ENCODE data around the gene DOK3. TPM values are rescaled to one million over a fixed set of nuclear protein-coding genes. Genes with fewer than 3 reads are reported as not detected.

Gene DOK3
- total RNA-seq, 1 experiment from 2014 or later, result 16.4 TPM

DNA sequence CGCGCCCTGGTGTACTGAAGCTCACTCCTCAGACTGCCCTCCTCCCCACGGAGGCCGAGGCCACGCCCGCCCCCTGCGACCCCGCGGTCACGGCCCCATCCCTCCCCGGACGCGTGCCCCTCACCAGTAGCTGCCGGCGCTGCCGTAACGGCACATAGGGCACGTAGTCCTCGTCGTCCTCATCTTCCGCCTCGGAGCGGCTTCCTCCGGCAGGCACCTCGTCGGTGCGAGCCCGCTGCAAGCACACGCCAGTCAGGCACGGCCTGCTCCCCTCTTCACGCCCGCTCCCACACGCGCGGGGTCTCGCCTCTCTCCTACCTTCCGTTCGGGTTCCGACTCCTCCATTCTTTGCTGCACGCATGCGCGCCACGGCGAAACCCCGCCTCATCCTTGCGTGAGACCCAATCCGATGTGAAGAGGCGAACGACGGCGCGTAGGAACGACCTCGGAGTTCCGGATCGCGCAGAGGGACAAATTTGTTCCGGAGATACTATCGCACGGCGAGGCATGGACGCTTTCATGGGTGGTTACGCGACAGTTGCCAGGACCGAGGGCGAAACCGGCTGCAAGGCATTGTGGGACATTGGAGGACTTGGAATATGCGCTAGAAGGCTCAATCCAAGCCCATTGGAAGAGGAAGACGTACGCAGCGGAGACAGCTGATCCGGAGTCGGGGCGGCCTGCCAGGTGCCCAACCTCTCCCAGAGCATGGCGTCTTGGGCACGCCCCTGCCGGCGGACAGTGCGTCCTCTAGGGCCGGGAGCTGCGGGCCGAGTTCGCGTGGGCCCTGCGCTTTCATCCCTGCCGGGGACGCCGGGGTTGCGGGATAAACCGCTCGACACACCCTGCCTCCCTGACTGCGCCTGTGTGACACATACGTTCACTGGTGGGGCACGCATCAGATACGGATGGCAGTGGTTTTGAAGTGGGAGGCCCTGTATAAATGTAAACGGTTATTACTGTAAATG lies 7.3 kb upstream of the DOK3 start, which contains the start of gene DDX41:
Gene DDX41, minus strand, starts transcription at position 361 of the 968 bp plus-strand sequence. Its CDS starts 16 bp downstream, at position 345.
- Histone ChIP-seq H3K79me2 (ENCODE audit: insufficient read depth, low read length) (peaks cover 5% of the 10 kb centered on the region; the same call in 1 of the 2 replicates), H2BK20ac (ENCODE audit: low read depth, low read length, poor library complexity, severe bottlenecking) (no peak within 1 kb of the TSS), H4K5ac (ENCODE audit: insufficient read length, low read depth, low read length) (no peak within 1 kb of the TSS), H2BK120ac (ENCODE audit: low read depth, low read length, poor library complexity, severe bottlenecking) (no peak within 1 kb of the TSS), H3K27me3 (ENCODE audit: insufficient read depth, low read length) (no peaks in the 10 kb centered on the region), H4K8ac (replicated peaks; ENCODE audit: insufficient read length, low read depth, low read length) (no peak within 1 kb of the TSS), H3K18ac (ENCODE audit: insufficient read length, low read depth, low read length) (no peak within 1 kb of the TSS), H3K9me3 (ENCODE audit: control insufficient read depth, low read depth, low read length) (no peaks in the 10 kb centered on the region), H2BK15ac (ENCODE audit: low read depth, low read length) (no peak within 1 kb of the TSS), H4K91ac (ENCODE audit: insufficient read length, low read depth, low read length) (no peak within 1 kb of the TSS), H3K23me2 (ENCODE audit: insufficient read length, low read depth, low read length, poor library complexity, severe bottlenecking) (peaks cover 4% of the 10 kb centered on the region), H3K56ac (ENCODE audit: insufficient read length, low read depth, low read length) (no peak within 1 kb of the TSS), H3T11ph (ENCODE audit: low read length) (no peak within 1 kb of the TSS), H3K79me1 (ENCODE audit: insufficient read depth, low read depth, low read length, poor library complexity, severe bottlenecking) (peaks cover 6% of the 10 kb centered on the region), H3K4me1 (ENCODE audit: insufficient read depth, low read length) (no peaks in the 10 kb centered on the region), H3K4ac (ENCODE audit: low read depth, low read length) (no peak within 1 kb of the TSS), H2BK5ac (ENCODE audit: insufficient read length, low read length) (no peak within 1 kb of the TSS), H2BK12ac (ENCODE audit: insufficient read length, low read depth, low read length) (no peak within 1 kb of the TSS), H4K20me1 (ENCODE audit: control insufficient read depth, insufficient read depth, insufficient read length) (no peaks in the 10 kb centered on the region), H3K27ac (ENCODE audit: insufficient read length, low read depth, low read length) (no peak within 1 kb of the TSS), H3K23ac (ENCODE audit: insufficient read length, low read depth, low read length) (no peak within 1 kb of the TSS), H3K14ac (ENCODE audit: insufficient read depth, low read length) (peak within 1 kb of the TSS; percentile 70), H3K9ac (ENCODE audit: extremely low read depth, insufficient read length, low read length) (peak within 1 kb of the TSS; percentile 90), H2AFZ (ENCODE audit: low read length) (no peak within 1 kb of the TSS), H3K4me2 (ENCODE audit: insufficient read depth, insufficient read length, low read length) (peak within 1 kb of the TSS; percentile 84), H2AK5ac (ENCODE audit: insufficient read length, low read length) (no peak within 1 kb of the TSS)
- no CpG with 5 or more reads among the region's 96 CpGs for WGBS (ENCODE audit: extremely low coverage, insufficient read length, low lambda C conversion rate)
- peaks cover 11 to 18% of the 10 kb centered on the region in 2 experiments for H3K4me1 Mint-ChIP-seq
- peak within 1 kb of the TSS; percentile 69 to 99 (median 96) for H3K27ac Mint-ChIP-seq
- H3K9me3 Mint-ChIP-seq, result 0 out of 5 replicates have a peak, but pooled peaks cover 0 to 3% of the 10 kb centered on the region in 2 experiments
- TF ChIP-seq, protein P1, sequence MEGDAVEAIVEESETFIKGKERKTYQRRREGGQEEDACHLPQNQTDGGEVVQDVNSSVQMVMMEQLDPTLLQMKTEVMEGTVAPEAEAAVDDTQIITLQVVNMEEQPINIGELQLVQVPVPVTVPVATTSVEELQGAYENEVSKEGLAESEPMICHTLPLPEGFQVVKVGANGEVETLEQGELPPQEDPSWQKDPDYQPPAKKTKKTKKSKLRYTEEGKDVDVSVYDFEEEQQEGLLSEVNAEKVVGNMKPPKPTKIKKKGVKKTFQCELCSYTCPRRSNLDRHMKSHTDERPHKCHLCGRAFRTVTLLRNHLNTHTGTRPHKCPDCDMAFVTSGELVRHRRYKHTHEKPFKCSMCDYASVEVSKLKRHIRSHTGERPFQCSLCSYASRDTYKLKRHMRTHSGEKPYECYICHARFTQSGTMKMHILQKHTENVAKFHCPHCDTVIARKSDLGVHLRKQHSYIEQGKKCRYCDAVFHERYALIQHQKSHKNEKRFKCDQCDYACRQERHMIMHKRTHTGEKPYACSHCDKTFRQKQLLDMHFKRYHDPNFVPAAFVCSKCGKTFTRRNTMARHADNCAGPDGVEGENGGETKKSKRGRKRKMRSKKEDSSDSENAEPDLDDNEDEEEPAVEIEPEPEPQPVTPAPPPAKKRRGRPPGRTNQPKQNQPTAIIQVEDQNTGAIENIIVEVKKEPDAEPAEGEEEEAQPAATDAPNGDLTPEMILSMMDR (conservative IDR thresholded peaks at IDR 0.05), result 0 out of 3 replicates have a peak, but pooled peaks have one; percentile 10
- H3K36me3 Mint-ChIP-seq (ENCODE audit: insufficient read depth in 1 of 3, low read depth in 3 of 3), result peaks cover 47 to 77% (median 74%) of the 10 kb centered on the region in 3 experiments
- H3K4me3 Mint-ChIP-seq, result peak within 1 kb of the TSS; percentile 93 to 96
- DNase-seq, result peak; percentile 97
- peaks cover 3% of the 10 kb centered on the region; the same call in 1 of the 2 replicates for H3K27me3 Mint-ChIP-seq (ENCODE audit: low read depth)
